GM23338 (cell line): ENCODE results near the gene SLC36A4. TPM values are rescaled to one million over a fixed set of nuclear protein-coding genes. Genes with fewer than 3 reads are reported as not detected.

Experiments used
- ATAC-seq: fragments of 200-7000 bp; cut with Tn5 transposase; 3 replicates; pipeline ENCODE4 v1.9.1; 2020
- DNase-seq: peaks from one replicate; pipeline ENCODE4 v3.0.0-alpha.2; 2015; ENCODE audit warnings: low spot score
- H2AFZ ChIP-seq: fragments of 200-600 bp; sonication (generic); 2 replicates; pipeline ENCODE4 v1.8.0; 2016; ENCODE audit warnings: antibody characterized with exemption, mild to moderate bottlenecking, moderate library complexity
- H3F3A ChIP-seq: fragments of 200-600 bp; sonication (generic); replicated peaks from 2 replicates; pipeline ENCODE4 v1.8.0; 2017; ENCODE audit warnings: antibody characterized with exemption, mixed run types, low read depth
- H3K27ac ChIP-seq: fragments of 200-600 bp; sonication (generic); 2 replicates; pipeline ENCODE4 v1.6.1; 2016; ENCODE audit warnings: low read depth
- H3K27me3 ChIP-seq: fragments of 200-600 bp; sonication (generic); 2 replicates; pipeline ENCODE4 v1.8.0; 2016; ENCODE audit warnings: mild to moderate bottlenecking, mixed run types, moderate library complexity; ENCODE audit not compliant: insufficient read depth
- H3K36me3 ChIP-seq: fragments of 200-600 bp; sonication (generic); 2 replicates; pipeline ENCODE4 v1.8.0; 2016; ENCODE audit warnings: mild to moderate bottlenecking; ENCODE audit not compliant: insufficient read depth
- H3K4me1 ChIP-seq: fragments of 200-600 bp; sonication (generic); 2 replicates; pipeline ENCODE4 v1.8.0; 2016; ENCODE audit warnings: mild to moderate bottlenecking, moderate library complexity; ENCODE audit not compliant: insufficient read depth
- H3K4me2 ChIP-seq: fragments of 200-600 bp; sonication (generic); 2 replicates; pipeline ENCODE4 v1.7.1; 2017; ENCODE audit warnings: mixed run types
- H3K4me3 ChIP-seq: fragments of 200-600 bp; sonication (generic); 2 replicates; pipeline ENCODE4 v1.6.1; 2016; ENCODE audit warnings: mixed run types
- H3K79me2 ChIP-seq: fragments of 200-600 bp; sonication (generic); replicated peaks from 2 replicates; pipeline ENCODE4 v1.8.0; 2017; ENCODE audit warnings: mild to moderate bottlenecking; ENCODE audit not compliant: insufficient read depth
- H3K9me2 ChIP-seq: fragments of 200-600 bp; sonication (generic); 2 replicates; pipeline ENCODE4 v1.8.0; 2017; ENCODE audit not compliant: insufficient read depth
- H4K20me1 ChIP-seq: fragments of 200-600 bp; sonication (generic); replicated peaks from 2 replicates; pipeline ENCODE4 v1.8.0; 2017; ENCODE audit warnings: mild to moderate bottlenecking; ENCODE audit not compliant: insufficient read depth
- H3K27ac Mint-ChIP-seq: 2 replicates; pipeline ENCODE4 v1.8.0; 2020; ENCODE audit warnings: inconsistent platforms, mild to moderate bottlenecking, moderate library complexity, mixed read lengths
- H3K27me3 Mint-ChIP-seq: 3 replicates; pipeline ENCODE4 v1.8.0; 2022; ENCODE audit warnings: low read depth, mild to moderate bottlenecking, moderate library complexity, mixed read lengths, inconsistent platforms; ENCODE audit not compliant: insufficient read depth, poor library complexity
- H3K36me3 Mint-ChIP-seq: 3 replicates; pipeline ENCODE4 v1.8.0; 2021; ENCODE audit warnings: low read depth, mild to moderate bottlenecking, inconsistent platforms, moderate library complexity, mixed read lengths
- H3K4me1 Mint-ChIP-seq: 3 replicates; pipeline ENCODE4 v1.8.0; 2020; ENCODE audit warnings: mild to moderate bottlenecking, inconsistent platforms, mixed read lengths
- H3K4me3 Mint-ChIP-seq: 3 replicates; pipeline ENCODE4 v1.8.0; 2021; ENCODE audit warnings: moderate library complexity, mild to moderate bottlenecking, inconsistent platforms, mixed read lengths
- H3K9me3 Mint-ChIP-seq: 3 replicates; pipeline ENCODE4 v1.8.0; 2020; ENCODE audit warnings: moderate library complexity, mild to moderate bottlenecking, inconsistent platforms, mixed read lengths
- CREB1 ChIP-seq: fragments of 250-450 bp; sonication (Bioruptor Pico); IDR thresholded peaks from 2 replicates; pipeline ENCODE4 v1.5.0; 2020; ENCODE audit warnings: low read depth, mild to moderate bottlenecking, moderate library complexity
- CTCF ChIP-seq, 2 experiments: fragments of 200-600 bp in 1 of 2; sonication (generic) in 1 of 2; conservative IDR thresholded peaks; 2 replicates each; pipeline versions ENCODE4 v1.5.1 to v1.6.1; 2016 to 2017; ENCODE audit warnings: antibody characterized with exemption in 2 of 2, low read depth in 2 of 2, mild to moderate bottlenecking in 2 of 2, moderate library complexity in 1 of 2
- ETS1 ChIP-seq: IDR thresholded peaks from 2 replicates; pipeline ENCODE4 v1.6.1; 2016; ENCODE audit warnings: antibody characterized with exemption
- EZH2phosphoT487 ChIP-seq: fragments of 200-600 bp; sonication (generic); IDR thresholded peaks from one replicate; pipeline ENCODE4 v1.8.1; 2018; ENCODE audit warnings: antibody characterized with exemption; ENCODE audit not compliant: unreplicated experiment
- NANOG ChIP-seq: IDR thresholded peaks from 2 replicates; pipeline ENCODE4 v1.6.1; 2016; ENCODE audit warnings: antibody characterized with exemption, borderline replicate concordance
- POLR2AphosphoS5 ChIP-seq: IDR thresholded peaks from 2 replicates; pipeline ENCODE4 v1.6.1; 2016; ENCODE audit warnings: antibody characterized with exemption, low read depth
- REST ChIP-seq: IDR thresholded peaks from one replicate; pipeline ENCODE4 v1.6.1; 2018; ENCODE audit warnings: antibody characterized with exemption; ENCODE audit not compliant: unreplicated experiment
- STAT1 ChIP-seq: IDR thresholded peaks from one replicate; pipeline ENCODE4 v1.6.1; 2016; ENCODE audit warnings: antibody characterized with exemption; ENCODE audit not compliant: unreplicated experiment
- ZNF114 ChIP-seq: fragments of 250-450 bp; sonication (Bioruptor Pico); IDR thresholded peaks from 2 replicates; pipeline ENCODE4 v1.5.0; 2020; ENCODE audit warnings: mild to moderate bottlenecking, moderate library complexity
- polyA plus RNA-seq: library from polyadenylated mRNA; unstranded; fragments of >200 nt; fragmentation: Nextera tagmentation; extraction: Ambion mirVana; gene quantifications from 2 replicates; pipeline ENCODE4 v1.2.1, GENCODE V29; 2016
- total RNA-seq: library from RNA; depleted of rRNA; stranded (reverse); fragments of >200 nt; shearing (Covaris generic); gene quantifications from 2 replicates; pipeline ENCODE4 v1.2.3, GENCODE V29; 2014

SLC36A4 gene
- total and polyA plus RNA-seq, 2 experiments from 2014 or later = 24.9 to 34.6 TPM

- Histone ChIP-seq H3K79me2 (no peaks in the 10 kb centered on the region), H3F3A (no peaks in the 10 kb centered on the region), H3K4me3 (no peak overlapping the region), H3K36me3 (peaks cover 12% of the 10 kb centered on the region), H3K9me2 (no peaks in the 10 kb centered on the region), H3K27me3 (no peaks in the 10 kb centered on the region), H4K20me1 (no peaks in the 10 kb centered on the region), H2AFZ (no peak overlapping the region), H3K27ac (no peak overlapping the region), H3K4me1 (no peaks in the 10 kb centered on the region), H3K4me2 (no peak overlapping the region)
- ATAC-seq (no peak), DNase-seq (no peak)
- no peak for TF ChIP-seq CREB1
- TF ChIP-seq STAT1 = no peak
- no peak for TF ChIP-seq POLR2AphosphoS5
- no peak for TF ChIP-seq REST
- TF ChIP-seq ZNF114 (CRISPR knock-in tag) = no peak
- Mint-ChIP-seq H3K4me1 (no peaks in the 10 kb centered on the region), H3K27me3 (no peaks in the 10 kb centered on the region), H3K27ac (no peak overlapping the region), H3K9me3 (no peaks in the 10 kb centered on the region), H3K36me3 (peaks cover 10% of the 10 kb centered on the region; the same call in 2 of the 3 replicates), H3K4me3 (no peak overlapping the region)
Measured at GRCh38 chr11:93166194-93166593, 31.6 kb downstream of the SLC36A4 start.

GRCh38 chr11:93160808-93161207 is 37.0 kb downstream of the SLC36A4 start:
- ATAC-seq (no peak; the same call in 2 of the 3 replicates), DNase-seq (peak; percentile 8)
- Histone ChIP-seq H3K27ac (no peak overlapping the region), H4K20me1 (no peaks in the 10 kb centered on the region), H3K36me3 (peaks cover 15% of the 10 kb centered on the region), H3F3A (no peaks in the 10 kb centered on the region), H3K79me2 (no peaks in the 10 kb centered on the region), H3K4me3 (no peak overlapping the region), H3K4me1 (no peaks in the 10 kb centered on the region), H2AFZ (no peak overlapping the region), H3K9me2 (no peaks in the 10 kb centered on the region), H3K4me2 (no peak overlapping the region), H3K27me3 (no peaks in the 10 kb centered on the region)
- peaks cover 29% of the 10 kb centered on the region for H3K36me3 Mint-ChIP-seq
- H3K9me3 Mint-ChIP-seq = peaks cover 11% of the 10 kb centered on the region
- H3K27ac Mint-ChIP-seq = no peak overlapping the region
- H3K4me1 Mint-ChIP-seq = no peaks in the 10 kb centered on the region
- H3K4me3 Mint-ChIP-seq = no peak overlapping the region
- H3K27me3 Mint-ChIP-seq = no peaks in the 10 kb centered on the region
- TF ChIP-seq CREB1 = no peak
- no peak for TF ChIP-seq ETS1
- TF ChIP-seq ZNF114 (CRISPR knock-in tag) = no peak
- no peak for TF ChIP-seq NANOG
- TF ChIP-seq EZH2phosphoT487 = no peak
- no peak for TF ChIP-seq STAT1
- TF ChIP-seq POLR2AphosphoS5 = no peak
- TF ChIP-seq CTCF (conservative IDR thresholded peaks at IDR 0.05; ENCODE audit: low read depth in 2 of 2) = no peak
